ENCODE measurements around the gene FTCDNL1. TPM values are rescaled to one million over a fixed set of nuclear protein-coding genes. Genes with fewer than 3 reads are reported as not detected.

FTCDNL1 gene
- total RNA-seq, 2 donors from 2014 or later = 1.8 to 2.6 TPM

GRCh38 chr2:199797431-199798403 lies 53.3 kb downstream of the FTCDNL1 start:
- H3K4me3 Mint-ChIP-seq = no peak overlapping the region
- H3K9me3 ChIP-seq (ENCODE audit: control insufficient read depth, low read length, poor library complexity, severe bottlenecking) = no peaks in the 10 kb centered on the region
- no peak overlapping the region for H3K27ac Mint-ChIP-seq
- H3K4me1 Mint-ChIP-seq = peaks cover 3% of the 10 kb centered on the region
- ATAC-seq (no peak), DNase-seq (no peak)
- no peaks in the 10 kb centered on the region for H3K27me3 Mint-ChIP-seq
- no peaks in the 10 kb centered on the region for H3K36me3 Mint-ChIP-seq (ENCODE audit: low read depth)

DNA sequence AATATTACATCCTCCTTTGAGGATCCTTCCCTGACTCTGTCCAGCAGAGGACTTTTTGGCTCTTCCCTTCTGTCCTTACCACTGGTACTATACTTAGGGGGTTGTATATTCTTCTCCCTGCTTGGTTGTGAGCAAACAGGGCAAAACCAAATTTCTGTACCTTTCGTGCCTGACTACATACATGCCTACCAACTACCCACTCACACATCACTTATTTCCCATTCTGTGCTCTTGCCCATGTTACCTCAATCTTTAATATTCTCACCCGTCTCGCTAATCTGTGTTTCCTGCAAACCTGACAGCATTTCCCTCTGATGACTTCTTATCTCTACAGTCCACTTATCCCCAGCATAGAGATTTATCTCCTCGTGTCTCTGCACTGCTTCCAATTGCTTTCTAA lies 58.6 kb downstream of the FTCDNL1 start:
- H3K4me3 Mint-ChIP-seq = no peak overlapping the region
- ATAC-seq = no peak
- peaks cover 1% of the 10 kb centered on the region for H3K27me3 Mint-ChIP-seq
- no peaks in the 10 kb centered on the region for H3K9me3 ChIP-seq (ENCODE audit: control insufficient read depth, low read length, poor library complexity, severe bottlenecking)
- no peak overlapping the region for H3K27ac Mint-ChIP-seq
- H3K4me1 Mint-ChIP-seq = no peaks in the 10 kb centered on the region
- DNase-seq = no peak
- H3K36me3 Mint-ChIP-seq (ENCODE audit: low read depth) = no peaks in the 10 kb centered on the region

- no peaks in the 10 kb centered on the region for H3K9me3 ChIP-seq (ENCODE audit: control insufficient read depth, low read length, poor library complexity, severe bottlenecking)
- no peak for ATAC-seq
- no peak overlapping the region for H3K4me3 Mint-ChIP-seq
- DNase-seq = no peak
- no peaks in the 10 kb centered on the region for H3K36me3 Mint-ChIP-seq (ENCODE audit: low read depth)
- H3K27me3 Mint-ChIP-seq = peaks cover 5% of the 10 kb centered on the region
- no peaks in the 10 kb centered on the region for H3K4me1 Mint-ChIP-seq
- no peak overlapping the region for H3K27ac Mint-ChIP-seq
These were observed 59.7 kb downstream of the FTCDNL1 start for GRCh38 chr2:199791326-199791725.

DNA sequence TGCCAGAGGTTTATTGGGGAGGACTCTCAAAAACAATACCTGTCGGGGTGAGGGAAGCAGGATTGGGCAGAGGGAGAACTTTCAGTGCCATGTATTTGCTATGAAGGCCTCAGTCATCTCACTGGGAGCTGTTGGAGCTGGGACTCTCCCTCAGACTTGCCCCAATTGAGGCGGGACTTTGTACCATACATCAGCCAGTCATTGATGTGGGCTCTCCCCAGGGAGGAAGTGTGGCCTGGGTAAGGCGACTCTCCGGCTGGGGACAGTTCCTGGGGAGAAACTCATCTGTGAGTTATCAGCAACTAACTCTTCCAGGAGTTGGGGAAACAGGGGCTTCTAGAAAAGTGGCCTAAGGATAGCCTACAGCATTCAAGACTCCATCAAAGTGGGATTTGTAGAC lies 66.5 kb downstream of the FTCDNL1 start:
- Mint-ChIP-seq H3K27ac (no peak overlapping the region), H3K36me3 (ENCODE audit: low read depth) (peaks cover 2% of the 10 kb centered on the region), H3K4me3 (no peak overlapping the region), H3K27me3 (peaks cover 5% of the 10 kb centered on the region), H3K4me1 (no peaks in the 10 kb centered on the region)
- no peaks in the 10 kb centered on the region for H3K9me3 ChIP-seq (ENCODE audit: control insufficient read depth, low read length, poor library complexity, severe bottlenecking)
- ATAC-seq (no peak), DNase-seq (no peak)

DNA sequence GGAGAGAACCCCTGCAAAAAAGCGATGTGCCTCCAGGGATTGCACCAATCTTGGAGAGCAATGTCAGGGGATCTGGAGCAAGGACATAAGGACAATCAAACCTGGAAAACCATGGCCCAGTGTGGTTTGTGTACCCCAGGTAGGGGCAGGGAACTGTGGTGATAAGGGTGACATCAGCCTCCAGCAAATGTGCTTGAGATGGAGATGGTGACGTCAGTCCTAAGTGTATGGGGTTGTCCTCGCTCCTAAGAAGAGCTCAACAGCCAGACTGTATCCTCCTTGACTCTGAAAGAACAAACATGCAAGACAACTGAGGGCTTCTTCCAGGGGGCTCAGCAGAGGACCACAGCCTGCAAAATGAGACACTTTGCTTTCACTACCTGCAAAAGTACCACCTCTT lies 71.4 kb downstream of the FTCDNL1 start:
- H3K4me1 Mint-ChIP-seq = no peaks in the 10 kb centered on the region
- DNase-seq (no peak), ATAC-seq (no peak)
- no peak overlapping the region for H3K4me3 Mint-ChIP-seq
- no peaks in the 10 kb centered on the region for H3K27me3 Mint-ChIP-seq
- H3K9me3 ChIP-seq (ENCODE audit: control insufficient read depth, low read length, poor library complexity, severe bottlenecking) = no peaks in the 10 kb centered on the region
- H3K27ac Mint-ChIP-seq = no peak overlapping the region
- H3K36me3 Mint-ChIP-seq (ENCODE audit: low read depth) = no peaks in the 10 kb centered on the region

- no peak for DNase-seq
- no peaks in the 10 kb centered on the region for H3K27me3 Mint-ChIP-seq
These were observed 72.3 kb downstream of the FTCDNL1 start for GRCh38 chr2:199778655-199779054.

GRCh38 chr2:199777916-199778315 lies 73.1 kb downstream of the FTCDNL1 start:
- H3K27ac Mint-ChIP-seq = no peak overlapping the region
- H3K27me3 Mint-ChIP-seq = no peaks in the 10 kb centered on the region
- ATAC-seq = no peak
- no peak for DNase-seq
- H3K4me1 Mint-ChIP-seq = no peaks in the 10 kb centered on the region
- H3K4me3 Mint-ChIP-seq = no peak overlapping the region
- no peaks in the 10 kb centered on the region for H3K36me3 Mint-ChIP-seq (ENCODE audit: low read depth)
- H3K9me3 ChIP-seq (ENCODE audit: control insufficient read depth, low read length, poor library complexity, severe bottlenecking) = no peaks in the 10 kb centered on the region

More at GRCh38 chr2:199778655-199779054, 72.3 kb downstream of the FTCDNL1 start:
- Mint-ChIP-seq H3K27ac (no peak overlapping the region), H3K4me3 (no peak overlapping the region), H3K36me3 (ENCODE audit: low read depth) (no peaks in the 10 kb centered on the region), H3K4me1 (no peaks in the 10 kb centered on the region)
- no peak for ATAC-seq
- H3K9me3 ChIP-seq (ENCODE audit: control insufficient read depth, low read length, poor library complexity, severe bottlenecking) = no peaks in the 10 kb centered on the region

- Mint-ChIP-seq H3K27me3 (no peaks in the 10 kb centered on the region), H3K4me3 (no peak overlapping the region), H3K36me3 (ENCODE audit: low read depth) (no peaks in the 10 kb centered on the region), H3K27ac (no peak overlapping the region), H3K4me1 (no peaks in the 10 kb centered on the region)
- H3K9me3 ChIP-seq (ENCODE audit: control insufficient read depth, low read length, poor library complexity, severe bottlenecking) = no peaks in the 10 kb centered on the region
- ATAC-seq (no peak), DNase-seq (no peak)
These were observed 73.7 kb downstream of the FTCDNL1 start for GRCh38 chr2:199777315-199777714.

DNA sequence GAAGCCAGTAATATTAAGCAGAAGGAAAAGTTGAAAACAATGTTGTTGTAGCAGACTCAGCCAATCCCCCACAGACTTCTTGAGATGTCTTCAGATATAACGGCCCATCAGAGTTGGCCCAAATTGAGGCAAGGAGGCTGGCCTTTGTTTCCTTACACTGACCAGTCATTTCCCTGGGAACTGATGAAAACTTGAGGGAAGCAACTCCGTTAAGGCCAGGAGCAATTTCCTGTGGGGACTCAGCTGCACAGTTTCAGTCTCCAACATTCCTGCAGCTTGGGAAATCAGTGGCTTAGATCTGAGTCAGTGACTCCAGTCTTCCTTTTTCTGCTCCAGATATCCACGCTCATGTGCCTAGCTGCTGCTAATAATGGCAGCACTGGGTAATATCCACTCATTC lies 75.7 kb downstream of the FTCDNL1 start:
- H3K4me1 Mint-ChIP-seq = no peaks in the 10 kb centered on the region
- ATAC-seq = no peak
- H3K9me3 ChIP-seq (ENCODE audit: control insufficient read depth, low read length, poor library complexity, severe bottlenecking) = no peaks in the 10 kb centered on the region
- H3K36me3 Mint-ChIP-seq (ENCODE audit: low read depth) = no peaks in the 10 kb centered on the region
- H3K27me3 Mint-ChIP-seq = no peaks in the 10 kb centered on the region
- no peak for DNase-seq
- no peak overlapping the region for H3K4me3 Mint-ChIP-seq
- H3K27ac Mint-ChIP-seq = no peak overlapping the region

- no peak for ATAC-seq
- H3K36me3 Mint-ChIP-seq (ENCODE audit: low read depth) = no peaks in the 10 kb centered on the region
These were observed 78.7 kb downstream of the FTCDNL1 start for GRCh38 chr2:199772035-199772976.

DNA sequence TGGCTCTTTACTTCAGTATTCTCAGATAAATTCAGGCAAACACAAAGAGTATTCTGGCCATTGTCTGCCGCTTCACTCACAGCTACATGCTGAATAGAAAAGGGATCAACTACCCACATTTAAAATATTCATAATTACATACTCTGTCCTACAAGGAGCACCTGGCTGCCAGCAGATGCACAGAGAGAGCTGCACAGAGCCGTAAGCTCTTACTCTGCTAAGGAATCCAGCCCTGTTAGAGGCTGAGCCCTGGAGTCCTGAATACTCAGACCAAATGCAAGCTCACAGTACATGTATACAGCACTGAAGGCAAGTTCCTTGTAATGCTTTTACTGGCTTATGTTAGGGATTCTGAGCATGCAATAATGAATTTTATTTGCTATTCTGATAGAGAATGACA lies 80.3 kb downstream of the FTCDNL1 start:
- H3K4me1 Mint-ChIP-seq = no peaks in the 10 kb centered on the region
- H3K27me3 Mint-ChIP-seq = no peaks in the 10 kb centered on the region

More at GRCh38 chr2:199772035-199772976, 78.7 kb downstream of the FTCDNL1 start:
- Mint-ChIP-seq H3K4me1 (no peaks in the 10 kb centered on the region), H3K4me3 (no peak overlapping the region), H3K27me3 (no peaks in the 10 kb centered on the region), H3K27ac (no peak overlapping the region)
- no peak for DNase-seq
- no peaks in the 10 kb centered on the region for H3K9me3 ChIP-seq (ENCODE audit: control insufficient read depth, low read length, poor library complexity, severe bottlenecking)

DNA sequence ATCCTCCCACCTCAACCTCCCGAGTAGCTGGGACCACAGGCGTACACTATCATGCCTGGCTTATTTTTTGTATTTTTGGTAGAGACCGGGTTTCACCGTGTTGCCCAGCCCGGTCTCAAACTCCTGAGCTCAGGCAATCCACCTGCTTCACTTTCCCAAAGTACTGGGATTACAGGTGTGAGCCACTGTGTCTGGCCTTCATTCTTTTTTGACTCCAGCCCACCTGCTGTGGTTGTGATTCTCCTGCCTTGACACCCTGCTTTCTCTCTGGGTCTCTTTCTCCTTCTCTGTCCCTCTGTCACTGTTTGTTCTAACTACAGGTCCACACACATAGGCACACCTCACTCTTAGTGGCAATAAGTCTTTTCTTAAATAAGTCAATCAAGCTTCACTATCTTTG lies 85.3 kb downstream of the FTCDNL1 start:
- Mint-ChIP-seq H3K27me3 (no peaks in the 10 kb centered on the region), H3K4me1 (no peaks in the 10 kb centered on the region), H3K4me3 (no peak overlapping the region), H3K36me3 (ENCODE audit: low read depth) (no peaks in the 10 kb centered on the region), H3K27ac (no peak overlapping the region)
- no peaks in the 10 kb centered on the region for H3K9me3 ChIP-seq (ENCODE audit: control insufficient read depth, low read length, poor library complexity, severe bottlenecking)
- no peak for ATAC-seq
- DNase-seq = no peak

More for the DNA sequence above, 80.3 kb downstream of the FTCDNL1 start:
- H3K9me3 ChIP-seq (ENCODE audit: control insufficient read depth, low read length, poor library complexity, severe bottlenecking) = no peaks in the 10 kb centered on the region
- ATAC-seq (no peak), DNase-seq (no peak)
- no peak overlapping the region for H3K4me3 Mint-ChIP-seq
- no peak overlapping the region for H3K27ac Mint-ChIP-seq
- no peaks in the 10 kb centered on the region for H3K36me3 Mint-ChIP-seq (ENCODE audit: low read depth)

GRCh38 chr2:199764273-199764800 lies 86.7 kb downstream of the FTCDNL1 start:
- no peaks in the 10 kb centered on the region for H3K27me3 Mint-ChIP-seq
- ATAC-seq (no peak), DNase-seq (no peak)
- no peak overlapping the region for H3K4me3 Mint-ChIP-seq
- H3K9me3 ChIP-seq (ENCODE audit: control insufficient read depth, low read length, poor library complexity, severe bottlenecking) = no peaks in the 10 kb centered on the region
- H3K27ac Mint-ChIP-seq = no peak overlapping the region
- H3K4me1 Mint-ChIP-seq = no peaks in the 10 kb centered on the region
- no peaks in the 10 kb centered on the region for H3K36me3 Mint-ChIP-seq (ENCODE audit: low read depth)

Measured in T-helper 17 cell (primary cell).